Myocyte (in vitro differentiated cells): ENCODE measurements around the gene SNORC. TPM values are rescaled to one million over a fixed set of nuclear protein-coding genes. Genes with fewer than 3 reads are reported as not detected.
"Not testable (repeated sequence)": the region's sequence is repeated elsewhere in the genome, so short reads cannot be mapped to it uniquely, and the experiment has no call there.

Experiments
- DNase-seq: peaks from one replicate; pipeline ENCODE4 v3.0.0-alpha.2; 2012; ENCODE audit warnings: low read depth
- polyA plus RNA-seq: library from polyadenylated mRNA; unstranded; fragments of >200 nt; gene quantifications from one replicate; pipeline ENCODE4 v1.2.1, GENCODE V29; 2012; ENCODE audit warnings: missing spikeins
- total RNA-seq: library from RNA; depleted of rRNA; stranded (reverse); fragments of >200 nt; gene quantifications from 2 replicates; pipeline ENCODE4 v1.2.3, GENCODE V29; 2014

SNORC gene
- 1.5 and 2.6 TPM in 2 replicates for total RNA-seq
- 1.9 TPM for polyA plus RNA-seq

- no peak for DNase-seq
These were observed at the start of gene SNORC for GRCh38 chr2:232870018-232870765. SNORC (plus strand) TSS chr2:232870264; CDS start chr2:232870342, 78 bp downstream.

DNA sequence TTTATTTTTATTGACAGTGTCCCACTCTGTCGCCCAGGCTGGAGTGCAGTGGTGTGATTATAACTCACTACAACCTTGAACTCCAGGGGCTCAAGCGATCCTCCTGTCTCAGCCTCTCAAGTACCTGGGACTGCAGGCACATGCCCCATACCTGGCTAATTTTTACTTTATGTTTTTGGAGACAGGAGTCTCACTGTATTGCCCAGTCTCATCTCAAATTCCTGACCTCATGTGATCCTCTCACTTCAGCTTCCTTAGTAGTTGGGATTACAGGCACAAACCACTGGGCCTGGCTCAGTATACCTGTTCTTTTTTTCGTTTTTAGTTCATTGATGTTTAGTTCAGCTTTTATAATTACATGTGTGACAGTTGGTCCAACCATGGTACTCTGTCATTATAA, 40.1 kb upstream of the SNORC start:
- no peak for DNase-seq

GRCh38 chr2:232831496-232831895, 38.6 kb upstream of the SNORC start:
- DNase-seq: no peak

DNA sequence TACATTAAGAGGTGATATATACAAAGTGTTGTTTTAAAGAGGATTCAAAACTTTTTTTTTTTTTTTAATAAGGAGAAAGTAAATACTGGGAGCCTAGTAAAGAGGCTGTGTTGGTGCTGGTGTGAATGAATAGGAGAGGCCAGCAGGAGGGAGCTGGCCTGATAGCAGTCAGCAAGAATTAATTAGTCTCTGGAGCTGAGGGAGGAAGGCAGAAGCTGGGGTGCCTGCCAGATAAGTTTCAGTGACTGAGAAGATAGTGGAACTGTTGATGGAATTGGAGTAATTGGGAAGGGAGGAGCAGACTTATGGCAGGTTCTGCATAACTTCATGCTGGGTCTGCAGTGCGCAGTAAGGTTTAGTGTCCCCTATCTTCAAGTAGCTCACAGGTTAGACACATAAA, 36.2 kb upstream of the SNORC start:
- DNase-seq: no peak

DNA sequence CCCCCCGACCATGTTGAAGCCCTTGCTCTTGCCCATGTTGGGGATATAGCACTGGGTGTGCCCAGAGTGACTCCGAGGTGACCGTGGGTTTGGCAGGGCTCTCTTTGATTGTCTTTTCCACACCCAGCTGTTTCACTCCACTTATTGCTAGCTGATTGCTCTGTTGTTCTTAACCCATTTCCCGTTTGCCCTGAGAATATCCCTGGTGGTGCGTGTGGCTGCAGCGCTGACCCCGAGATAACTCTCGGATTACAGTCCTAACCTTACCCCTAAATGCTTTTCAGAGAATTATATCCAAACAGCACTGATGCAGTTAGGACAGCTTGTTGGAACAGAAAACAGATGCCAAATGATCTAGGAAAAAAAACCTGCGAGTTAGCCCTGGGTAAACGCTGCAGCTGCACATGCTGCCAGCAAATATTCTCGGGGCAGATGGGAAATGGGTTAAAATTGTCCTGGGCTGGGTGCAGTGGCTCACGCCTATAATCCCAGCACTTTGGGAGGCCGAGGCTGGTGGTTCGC, 34.3 kb upstream of the SNORC start:
- peak; percentile 76 for DNase-seq

GRCh38 chr2:232836934-232837333, 33.1 kb upstream of the SNORC start:
- peak; percentile 70 for DNase-seq

- DNase-seq: no peak
These were observed 31.6 kb upstream of the SNORC start for GRCh38 chr2:232838406-232838874.

DNA sequence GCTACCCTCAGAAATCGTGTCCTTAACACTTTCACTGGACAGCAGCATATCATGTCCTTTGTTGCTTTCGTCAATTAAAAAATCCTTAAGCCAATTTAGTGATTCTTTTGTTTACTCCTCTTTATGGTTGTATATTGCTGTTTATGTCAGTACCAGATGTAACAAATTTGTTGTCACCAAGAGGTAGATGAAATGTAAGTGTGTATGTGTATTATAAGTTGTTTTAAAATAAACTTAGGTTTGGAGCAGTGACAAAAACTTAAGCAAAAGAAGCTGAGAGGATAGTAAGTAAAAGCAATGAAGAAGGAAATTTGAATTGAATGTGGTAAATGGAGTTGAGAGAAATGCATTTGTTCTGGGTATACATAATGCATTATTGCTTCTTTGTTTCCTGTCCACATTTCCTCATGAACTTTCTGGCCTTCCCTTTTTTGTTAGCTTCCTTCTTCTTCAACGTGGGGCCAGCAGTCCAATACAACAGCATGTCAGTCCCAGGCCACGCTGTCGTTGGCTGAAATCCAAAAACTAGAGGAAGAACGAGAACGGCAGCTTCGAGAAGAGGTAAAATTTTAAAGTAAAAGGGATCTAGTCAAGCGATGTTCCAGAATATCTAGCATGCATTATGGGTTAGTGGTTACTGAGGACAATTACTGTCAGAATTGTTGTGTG, 30.5 kb upstream of the SNORC start:
- DNase-seq: no peak

- DNase-seq: no peak
These were observed 27.4 kb upstream of the SNORC start for GRCh38 chr2:232842689-232843088.

- no peak for DNase-seq
These were observed 26.2 kb upstream of the SNORC start for GRCh38 chr2:232843834-232844233.

DNA sequence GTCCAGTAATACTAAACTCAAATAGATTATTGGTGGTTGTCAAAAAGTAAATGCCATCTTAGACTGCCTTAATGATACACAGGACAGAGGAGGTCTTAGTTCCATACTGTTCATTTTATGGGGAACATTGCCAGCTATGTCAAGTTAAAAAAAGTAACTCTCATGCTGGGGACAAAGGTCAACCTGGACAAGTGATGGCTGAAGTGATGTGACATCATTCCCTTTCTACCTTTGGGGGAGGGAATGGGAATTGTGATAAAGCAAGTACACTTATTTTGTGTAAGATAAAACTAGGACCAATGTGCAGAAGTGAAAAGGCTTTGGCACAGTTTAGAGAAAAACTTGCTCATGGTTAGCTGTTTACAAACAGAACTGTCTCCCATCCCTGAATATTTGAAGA, 24.0 kb upstream of the SNORC start:
- no peak for DNase-seq

DNA sequence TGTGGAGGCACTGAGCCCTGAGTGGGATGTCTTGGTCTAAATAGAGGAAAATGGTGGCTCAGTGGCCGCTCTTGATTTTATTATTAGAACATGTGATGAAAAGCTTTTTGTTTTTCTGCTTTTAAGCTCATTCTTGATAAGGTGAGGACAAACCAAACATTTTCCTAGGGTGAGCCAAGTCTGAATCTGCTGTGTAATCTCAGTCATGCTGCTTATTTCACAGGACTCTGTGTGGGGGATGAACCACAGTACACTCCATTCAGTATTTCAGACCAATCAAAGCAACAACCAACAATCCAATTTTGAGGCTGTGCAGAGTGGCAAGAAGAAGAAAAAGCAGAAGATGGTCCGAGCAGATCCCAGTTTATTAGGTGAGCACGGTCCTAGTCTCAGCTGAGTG, 20.0 kb upstream of the SNORC start:
- no peak for DNase-seq

- not testable (repeated sequence) for DNase-seq
These were observed 18.0 kb upstream of the SNORC start for GRCh38 chr2:232852081-232852480.

GRCh38 chr2:232852676-232853075, 17.4 kb upstream of the SNORC start:
- peak; percentile 48 for DNase-seq

DNA sequence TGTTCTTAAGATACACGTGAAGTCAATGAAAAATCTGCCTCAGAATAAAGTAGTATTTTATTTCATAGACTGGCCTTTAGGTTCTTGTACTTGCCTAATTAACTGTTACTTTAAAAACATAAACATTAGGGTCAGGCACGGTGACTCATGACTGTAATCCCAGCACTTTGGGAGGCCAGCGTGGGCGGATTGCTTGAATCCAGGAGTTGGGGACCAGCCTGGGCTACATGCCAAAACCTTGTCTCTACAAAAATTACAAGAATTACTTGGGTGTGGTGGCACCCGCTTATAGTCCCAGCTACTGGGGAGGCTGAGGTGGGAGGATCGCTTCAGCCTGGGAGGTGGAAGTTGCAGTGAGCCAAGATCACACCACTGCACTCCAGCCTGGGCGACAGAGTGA, 16.0 kb upstream of the SNORC start:
- DNase-seq: peak; percentile 69

DNA sequence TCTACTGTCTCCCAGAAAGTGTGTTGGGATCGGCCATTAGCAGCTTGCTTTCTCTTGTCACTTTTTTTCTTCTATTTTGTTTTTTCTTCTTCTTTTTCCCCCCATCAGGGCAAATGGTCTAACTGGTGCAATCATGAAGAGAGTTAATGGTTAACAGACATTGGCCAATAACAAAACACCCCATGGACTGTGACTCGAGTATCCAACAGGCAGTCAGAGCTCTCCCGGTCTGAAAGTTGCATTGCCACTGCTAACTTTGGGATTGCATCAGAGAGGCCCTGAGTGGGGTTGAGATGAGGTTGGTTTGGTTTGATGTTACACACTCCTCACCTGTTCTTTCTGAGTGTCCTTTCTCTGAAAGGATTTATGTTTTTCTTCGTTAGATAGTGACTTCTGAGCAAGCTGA, 12.9 kb upstream of the SNORC start:
- peak; percentile 66 for DNase-seq

DNA sequence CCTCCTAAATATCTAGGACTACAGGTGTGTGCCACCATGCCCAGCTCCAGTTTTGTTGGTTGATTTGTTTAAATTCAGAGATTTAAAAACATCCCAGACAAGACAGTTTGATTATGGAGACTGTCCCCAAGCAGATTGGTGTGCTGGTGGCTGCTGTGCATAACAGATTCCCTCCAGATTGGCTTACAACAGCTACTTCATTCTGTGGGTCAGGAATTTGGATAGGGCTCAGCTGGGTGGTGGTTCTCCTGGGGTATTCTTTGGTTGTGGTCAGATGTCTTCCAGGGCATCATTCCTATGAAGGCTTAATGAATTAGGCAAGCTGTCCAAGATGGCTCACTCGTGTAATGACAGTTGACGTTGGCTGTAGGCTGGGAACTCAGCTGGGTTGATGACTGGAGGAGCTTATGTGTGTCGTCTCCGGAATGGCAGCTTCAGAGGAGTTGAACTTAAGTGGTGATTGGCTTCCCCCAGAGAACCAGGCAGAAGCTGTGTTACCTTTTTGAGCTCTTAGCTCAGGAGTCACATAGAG, 10.6 kb upstream of the SNORC start:
- DNase-seq: peak; percentile 72

- DNase-seq: no peak
These were observed 9.3 kb upstream of the SNORC start for GRCh38 chr2:232860593-232861241.

DNA sequence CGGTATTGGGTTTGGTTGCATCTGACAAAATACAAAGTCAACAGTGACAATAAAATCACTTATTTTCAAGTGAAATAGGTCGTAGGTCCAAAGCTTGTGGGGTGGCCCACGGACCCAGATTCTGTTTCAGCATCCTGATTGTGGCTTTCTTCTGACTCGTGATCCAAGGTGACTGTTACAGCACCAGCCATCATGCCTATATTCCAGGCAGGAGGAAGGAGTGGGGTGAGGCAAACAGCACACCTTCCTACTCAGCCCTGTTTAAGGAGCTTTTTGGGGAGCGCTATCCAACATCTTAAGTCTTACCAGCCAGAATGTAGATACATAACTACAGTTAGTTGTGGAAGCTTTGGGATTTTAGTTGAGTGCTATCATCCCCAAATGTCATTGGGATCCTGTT, 8.7 kb upstream of the SNORC start:
- DNase-seq: no peak

DNA sequence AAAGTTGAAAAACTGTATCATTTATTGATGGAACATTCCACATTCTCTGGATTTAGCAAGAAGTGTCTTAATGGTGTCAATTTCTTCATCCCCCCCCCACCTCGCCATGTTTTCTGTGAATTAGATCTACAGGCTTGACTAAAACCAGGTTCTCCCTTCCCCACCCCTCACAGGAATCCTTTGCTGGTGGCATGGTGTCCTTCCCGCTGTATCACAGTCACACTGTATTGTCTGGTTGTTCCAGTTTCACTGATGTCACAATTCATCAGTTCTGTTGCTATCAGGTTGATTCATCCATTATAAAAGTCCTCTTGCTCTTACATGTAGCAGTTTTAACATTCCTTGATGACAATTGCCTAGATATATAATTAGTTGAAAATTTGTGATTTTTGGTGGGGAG, 6.1 kb upstream of the SNORC start:
- no peak for DNase-seq

DNA sequence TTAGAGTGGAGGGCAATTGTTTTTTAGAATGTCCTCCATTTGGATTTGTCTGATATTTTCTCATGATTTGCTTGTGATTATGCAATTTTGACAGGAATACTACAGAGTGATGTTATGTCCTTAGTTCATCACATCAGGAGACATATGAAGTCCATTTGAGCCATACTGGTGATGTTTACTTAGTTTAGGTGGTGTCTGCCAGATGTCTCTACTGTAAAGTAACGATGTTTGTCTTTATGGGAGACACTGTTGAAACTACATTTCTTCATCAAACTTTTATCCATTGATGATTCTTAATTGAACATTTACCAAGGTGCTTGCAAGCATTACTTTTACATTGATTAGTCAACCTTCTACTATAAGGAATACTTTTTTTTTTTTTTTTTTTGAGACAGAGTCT, 4.9 kb upstream of the SNORC start:
- DNase-seq: no peak

DNA sequence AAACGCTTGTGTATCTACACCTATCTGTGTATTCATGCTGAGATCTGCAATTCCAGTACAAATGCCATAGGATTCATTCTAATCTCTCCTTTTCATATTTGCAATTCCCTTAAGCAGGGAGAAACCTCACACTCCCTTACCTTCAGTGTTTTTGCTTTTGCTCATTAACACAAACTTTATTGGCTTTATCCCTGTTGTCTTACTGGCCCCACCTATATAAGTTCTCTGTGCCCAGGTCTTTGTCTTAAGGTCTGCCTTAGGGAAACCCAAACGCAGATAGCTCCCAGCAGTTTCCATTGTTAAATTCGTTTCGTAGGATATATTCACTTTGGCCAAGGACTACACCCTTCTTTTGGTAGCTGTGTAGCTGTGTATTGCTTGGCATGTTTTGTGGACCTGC, 4.0 kb upstream of the SNORC start:
- DNase-seq: no peak
